GM18508 (cell line): ENCODE measurements around the gene NPHS1.
"Not testable (repeated sequence)": the region's sequence is repeated elsewhere in the genome, so short reads cannot be mapped to it uniquely, and the experiment has no call there.

Experiments used
- ATAC-seq: cut with Tn5 transposase; IDR thresholded peaks from one replicate; pipeline ENCODE4 v1.9.1; 2021; ENCODE audit warnings: moderate number of reproducible peaks; ENCODE audit not compliant: insufficient read depth, unreplicated experiment

NPHS1 gene

GRCh38 chr19:35879068-35879467 is 26.8 kb upstream of the NPHS1 start:
- no peak for ATAC-seq

GRCh38 chr19:35874392-35874930 is 22.2 kb upstream of the NPHS1 start:
- ATAC-seq = no peak

DNA sequence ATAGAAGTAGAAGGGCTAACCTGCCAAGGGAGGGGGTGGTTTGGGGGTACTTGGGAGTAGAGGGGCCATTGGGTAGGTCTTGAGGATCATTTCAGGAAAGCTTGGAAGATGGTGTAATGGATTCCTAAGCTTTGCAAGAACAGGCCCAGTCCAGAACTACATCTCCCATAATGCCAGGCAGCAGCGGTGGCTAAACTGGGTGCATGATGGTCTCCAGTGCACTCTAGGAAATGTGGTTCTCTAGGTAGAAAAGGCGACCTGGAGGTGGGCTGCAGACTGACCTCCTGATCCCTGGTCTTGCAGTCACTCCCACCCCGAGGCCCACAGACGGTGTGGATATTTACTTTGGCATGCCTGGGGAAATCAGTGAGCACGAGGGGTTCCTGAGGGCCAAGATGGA is 19.9 kb upstream of the NPHS1 start:
- no peak for ATAC-seq

GRCh38 chr19:35871611-35872010 is 19.3 kb upstream of the NPHS1 start:
- no peak for ATAC-seq

DNA sequence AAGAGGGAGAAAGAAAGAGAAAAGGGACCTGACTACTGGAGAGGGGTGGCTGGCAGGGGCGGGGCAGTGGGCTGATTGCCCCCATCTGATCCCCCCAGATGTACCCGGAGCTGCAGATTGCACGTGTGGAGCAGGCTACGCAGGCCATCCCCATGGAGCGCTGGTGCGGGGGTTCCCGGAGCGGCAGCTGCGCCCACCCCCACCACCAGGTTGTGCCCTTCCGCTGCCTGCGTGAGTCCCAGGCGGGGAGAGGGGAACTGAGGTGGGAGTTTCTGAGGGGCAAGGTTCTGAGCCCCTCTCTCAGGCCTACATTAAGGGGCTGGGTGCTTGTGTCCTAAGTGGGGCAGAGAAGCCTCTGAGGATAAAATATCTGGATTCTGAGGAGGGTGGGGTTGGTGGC is 18.5 kb upstream of the NPHS1 start:
- ATAC-seq = no peak

DNA sequence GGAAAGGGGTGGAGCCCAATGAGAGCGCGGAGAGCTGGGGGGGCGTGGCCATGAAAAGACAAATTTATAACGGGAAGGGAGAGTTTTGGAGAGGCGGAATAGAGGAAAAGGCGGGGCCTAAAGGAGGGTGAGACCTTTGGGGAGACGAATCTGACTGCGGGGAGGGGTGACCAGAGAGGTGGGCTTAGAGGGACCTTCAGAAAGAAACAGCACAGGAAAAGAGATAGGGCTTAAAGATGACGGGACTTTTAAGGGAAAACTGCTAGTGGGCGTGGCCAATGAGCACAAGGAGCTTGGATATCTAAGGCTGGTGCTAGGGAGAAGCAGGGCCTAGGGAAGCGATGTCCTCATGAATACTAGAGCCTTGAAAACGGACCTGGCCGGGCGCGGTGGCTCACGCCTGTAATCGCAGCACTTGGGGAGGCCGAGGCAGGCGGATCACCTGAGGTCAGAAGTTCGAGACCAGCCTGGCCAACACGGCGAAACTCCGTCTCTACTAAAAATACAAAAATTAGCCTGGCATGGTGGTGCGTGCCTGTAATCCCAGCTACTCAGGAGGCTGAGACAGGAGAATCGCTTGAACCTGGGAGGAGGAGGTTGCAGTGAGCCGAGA is 17.9 kb upstream of the NPHS1 start:
- ATAC-seq = not testable (repeated sequence)

GRCh38 chr19:35869327-35870123 is 17.2 kb upstream of the NPHS1 start:
- ATAC-seq = no peak

GRCh38 chr19:35868823-35869326 is 16.6 kb upstream of the NPHS1 start:
- no peak for ATAC-seq

DNA sequence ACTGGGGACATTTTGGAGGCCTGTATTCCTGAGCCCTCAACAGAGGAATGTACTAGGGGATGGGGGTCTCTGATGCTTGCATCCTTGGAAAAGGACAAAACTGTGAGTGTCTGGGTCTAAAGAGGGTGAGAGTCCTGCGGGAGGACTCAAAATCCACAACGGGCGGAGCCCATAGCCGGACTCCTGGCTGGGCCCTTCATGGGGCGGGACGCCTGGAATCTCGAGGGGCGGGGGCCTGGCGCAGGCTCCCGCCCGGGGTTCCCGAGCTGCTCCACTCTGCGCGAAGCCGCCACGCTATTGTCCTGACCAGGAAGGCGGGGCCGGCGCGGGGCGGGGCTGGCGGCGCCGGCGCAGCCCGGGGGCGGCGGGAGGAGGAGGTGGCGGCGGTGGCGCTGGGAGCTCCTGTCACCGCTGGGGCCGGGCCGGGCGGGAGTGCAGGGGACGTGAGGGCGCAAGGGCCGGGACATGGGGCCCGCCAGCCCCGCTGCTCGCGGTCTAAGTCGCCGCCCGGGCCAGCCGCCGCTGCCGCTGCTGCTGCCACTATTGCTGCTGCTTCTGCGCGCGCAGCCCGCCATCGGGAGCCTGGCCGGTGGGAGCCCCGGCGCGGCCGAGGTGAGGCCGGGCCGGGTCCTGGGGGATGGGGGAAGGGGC is 16.0 kb upstream of the NPHS1 start, which contains the start of gene APLP1:
Gene APLP1, plus strand, starts transcription at position 403 of the 651 bp plus-strand sequence. Its CDS starts 63 bp downstream, at position 466.
- ATAC-seq = no peak

GRCh38 chr19:35863018-35863417 is 10.7 kb upstream of the NPHS1 start:
- ATAC-seq = no peak

DNA sequence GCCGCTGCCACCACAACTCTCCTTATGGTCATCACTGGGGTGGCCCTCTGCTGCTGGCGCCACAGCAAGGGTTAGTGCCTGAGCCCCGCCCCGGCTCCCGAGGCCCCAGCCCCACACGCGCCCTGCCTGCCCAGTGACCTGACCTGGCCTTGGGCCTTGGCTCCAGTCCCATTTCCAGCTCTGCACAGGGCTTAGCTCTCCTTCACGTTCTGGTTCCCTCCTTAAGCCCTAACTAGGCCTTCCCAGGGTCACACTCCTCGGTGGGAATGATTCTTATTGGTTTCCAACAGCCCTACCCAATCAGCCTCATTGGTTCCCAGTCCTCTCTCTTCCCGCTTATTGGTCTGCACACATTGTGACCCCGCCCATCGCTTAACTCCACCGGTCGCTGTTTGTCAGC is 10.2 kb upstream of the NPHS1 start:
- ATAC-seq = no peak

DNA sequence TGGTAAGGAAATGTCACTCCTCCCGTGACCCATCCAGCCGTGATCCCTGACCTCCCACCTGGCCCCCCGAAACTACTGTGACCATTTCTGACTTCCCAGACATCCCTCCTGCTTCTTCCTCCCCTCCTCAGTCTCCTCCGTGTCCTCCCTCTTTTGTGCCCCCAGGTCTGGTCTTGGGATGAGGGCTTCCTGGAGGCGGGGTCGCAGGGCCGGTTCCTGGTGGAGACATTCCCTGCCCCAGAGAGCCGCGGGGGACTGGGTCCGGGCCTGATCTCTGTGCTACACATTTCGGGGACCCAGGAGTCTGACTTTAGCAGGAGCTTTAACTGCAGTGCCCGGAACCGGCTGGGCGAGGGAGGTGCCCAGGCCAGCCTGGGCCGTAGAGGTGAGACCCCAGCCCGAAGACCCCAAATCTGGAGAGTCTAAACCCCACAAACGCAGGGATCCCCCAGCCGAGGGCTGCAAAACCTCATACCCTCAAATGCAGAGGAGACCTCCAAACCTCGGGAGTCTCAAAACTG is 9.4 kb upstream of the NPHS1 start:
- ATAC-seq = no peak

DNA sequence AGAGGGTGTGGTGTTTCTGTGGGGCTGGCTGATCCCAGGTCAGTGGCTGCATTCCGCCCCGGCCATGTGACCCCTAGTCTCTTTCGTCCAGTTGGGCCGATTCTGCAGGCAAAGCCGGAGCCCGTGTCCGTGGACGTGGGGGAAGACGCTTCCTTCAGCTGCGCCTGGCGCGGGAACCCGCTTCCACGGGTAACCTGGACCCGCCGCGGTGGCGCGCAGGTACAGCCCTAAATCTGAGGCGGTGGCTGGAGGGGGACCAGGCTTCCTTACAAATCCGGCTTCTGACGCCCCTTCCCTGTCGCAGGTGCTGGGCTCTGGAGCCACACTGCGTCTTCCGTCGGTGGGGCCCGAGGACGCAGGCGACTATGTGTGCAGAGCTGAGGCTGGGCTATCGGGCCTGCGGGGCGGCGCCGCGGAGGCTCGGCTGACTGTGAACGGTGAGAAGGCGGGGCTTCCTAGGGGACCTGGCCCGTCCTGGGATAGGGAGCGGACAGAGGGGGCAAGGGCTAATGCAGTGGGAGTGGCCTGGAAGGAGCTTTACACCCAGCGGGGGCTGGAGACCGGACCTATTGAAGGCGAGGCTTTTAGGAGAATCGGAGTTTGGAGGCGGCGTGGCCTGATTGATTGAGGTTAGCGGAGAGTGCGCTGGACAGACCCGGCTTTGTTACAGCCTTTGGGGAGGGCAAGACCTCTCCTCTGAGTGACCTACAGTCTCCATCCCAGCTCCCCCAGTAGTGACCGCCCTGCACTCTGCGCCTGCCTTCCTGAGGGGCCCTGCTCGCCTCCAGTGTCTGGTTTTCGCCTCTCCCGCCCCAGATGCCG is 8.7 kb upstream of the NPHS1 start:
- no peak for ATAC-seq

DNA sequence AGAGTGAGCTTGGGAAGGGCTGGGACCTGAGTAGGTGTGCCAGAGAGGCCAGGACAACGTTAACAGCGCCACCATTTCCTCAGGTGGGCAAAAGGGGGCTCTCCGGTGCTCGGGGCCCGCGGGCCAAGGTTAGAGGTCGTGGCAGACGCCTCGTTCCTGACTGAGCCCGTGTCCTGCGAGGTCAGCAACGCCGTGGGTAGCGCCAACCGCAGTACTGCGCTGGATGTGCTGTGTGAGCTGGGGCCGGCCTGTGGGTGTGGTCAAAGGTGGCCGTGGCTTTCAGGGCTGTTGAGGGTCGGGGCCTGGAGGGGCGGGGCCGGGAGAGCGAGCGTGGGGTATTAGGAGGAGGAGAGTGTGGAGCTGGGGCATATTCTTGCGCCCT is 8.1 kb upstream of the NPHS1 start:
- no peak for ATAC-seq

GRCh38 chr19:35859414-35859813 is 7.1 kb upstream of the NPHS1 start:
- ATAC-seq = no peak

- no peak for ATAC-seq
Measured at GRCh38 chr19:35858311-35858710, 6.0 kb upstream of the NPHS1 start.

DNA sequence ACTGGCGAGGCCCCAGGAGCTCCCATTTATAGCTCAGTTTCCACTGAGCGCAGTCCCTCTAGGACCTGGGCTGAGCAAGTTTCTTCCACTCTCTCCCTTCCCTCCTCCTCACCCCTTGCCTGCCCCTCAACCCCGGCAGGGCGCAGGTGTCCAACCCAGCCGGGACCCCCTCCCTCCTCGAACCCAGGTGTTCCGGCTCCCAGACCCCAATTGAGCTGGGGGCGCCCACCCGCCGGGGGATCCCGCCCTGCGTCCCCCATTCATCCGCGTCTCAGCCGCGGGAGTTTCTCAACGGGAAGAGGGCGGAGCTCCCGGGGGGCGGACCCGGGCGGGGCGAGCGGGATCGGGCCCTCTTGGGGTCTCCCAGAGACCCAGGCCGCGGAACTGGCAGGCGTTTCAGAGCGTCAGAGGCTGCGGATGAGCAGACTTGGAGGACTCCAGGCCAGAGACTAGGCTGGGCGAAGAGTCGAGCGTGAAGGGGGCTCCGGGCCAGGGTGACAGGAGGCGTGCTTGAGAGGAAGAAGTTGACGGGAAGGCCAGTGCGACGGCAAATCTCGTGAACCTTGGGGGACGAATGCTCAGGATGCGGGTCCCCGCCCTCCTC is 4.3 kb upstream of the NPHS1 start, which contains the start of gene KIRREL2:
Gene KIRREL2, plus strand, starts transcription at position 366 of the 604 bp plus-strand sequence. Its CDS starts 209 bp downstream, at position 575.
- ATAC-seq = no peak

GRCh38 chr19:35853038-35853756 is 893 bp upstream of the NPHS1 start:
- ATAC-seq = no peak
